ENCODE data around the gene TENM3. TPM values are rescaled to one million over a fixed set of nuclear protein-coding genes. Genes with fewer than 3 reads are reported as not detected.
"Not testable (repeated sequence)": the region's sequence is repeated elsewhere in the genome, so short reads cannot be mapped to it uniquely, and the experiment has no call there.

Gene TENM3
- total RNA-seq, 1 donor from 2014 or later = 124 TPM

- Mint-ChIP-seq H3K4me3 (ENCODE audit: unreplicated experiment) (no peak overlapping the region), H3K4me1 (ENCODE audit: low read depth, unreplicated experiment) (no peaks in the 10 kb centered on the region), H3K27me3 (ENCODE audit: unreplicated experiment) (peaks cover 2% of the 10 kb centered on the region), H3K36me3 (ENCODE audit: unreplicated experiment) (no peaks in the 10 kb centered on the region), H3K9me3 (ENCODE audit: unreplicated experiment) (no peaks in the 10 kb centered on the region), H3K27ac (ENCODE audit: unreplicated experiment) (no peak overlapping the region)
- TF ChIP-seq CTCF (IDR thresholded peaks at IDR 0.05; ENCODE audit: partially characterized antibody, unreplicated experiment) = no peak
- no peak for DNase-seq
Measured at GRCh38 chr4:182231496-182231895, 11.7 kb upstream of the TENM3 start.

- no peak for DNase-seq
- no peak for TF ChIP-seq CTCF (IDR thresholded peaks at IDR 0.05; ENCODE audit: partially characterized antibody, unreplicated experiment)
- Mint-ChIP-seq H3K4me1 (ENCODE audit: low read depth, unreplicated experiment) (no peaks in the 10 kb centered on the region), H3K27ac (ENCODE audit: unreplicated experiment) (no peak overlapping the region), H3K27me3 (ENCODE audit: unreplicated experiment) (peaks cover 2% of the 10 kb centered on the region), H3K4me3 (ENCODE audit: unreplicated experiment) (no peak overlapping the region), H3K36me3 (ENCODE audit: unreplicated experiment) (no peaks in the 10 kb centered on the region), H3K9me3 (ENCODE audit: unreplicated experiment) (no peaks in the 10 kb centered on the region)
Measured at GRCh38 chr4:182233310-182234090, 9.7 kb upstream of the TENM3 start.

DNA sequence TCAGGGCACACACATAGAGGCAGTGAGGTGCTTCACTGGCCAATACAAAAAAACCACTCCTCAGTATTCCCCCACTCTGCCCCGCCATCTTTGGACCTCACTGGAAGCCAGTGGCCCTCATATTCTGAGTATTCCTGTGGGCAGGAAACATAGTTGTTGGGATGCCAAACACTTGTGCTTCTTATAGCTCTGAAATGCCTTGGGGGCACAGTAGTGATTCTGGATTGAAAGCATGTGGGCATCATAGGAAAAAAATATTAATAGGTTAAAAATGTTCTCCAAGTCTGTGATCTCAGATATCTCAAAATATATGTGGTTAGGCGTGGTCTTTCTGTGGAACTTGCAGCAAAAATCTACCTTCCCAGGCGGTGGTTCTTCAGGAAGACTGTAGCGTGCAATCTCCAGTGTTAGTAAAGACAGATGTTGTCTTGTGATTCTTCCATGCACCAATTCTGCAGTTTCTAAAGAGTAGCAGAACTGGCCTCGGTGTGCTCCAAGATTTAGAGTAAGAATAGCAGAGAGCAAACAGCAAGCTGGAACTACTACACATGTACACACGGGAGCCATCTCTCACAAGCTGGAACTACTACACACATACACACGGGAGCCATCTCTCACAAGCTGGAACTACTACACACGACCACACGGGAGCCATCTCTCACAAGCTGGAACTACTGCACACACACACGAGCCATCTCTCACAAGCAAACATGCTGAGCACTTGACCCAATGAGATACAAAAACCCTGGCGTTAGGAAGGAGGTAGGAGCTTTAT lies 8.0 kb upstream of the TENM3 start:
- H3K27me3 Mint-ChIP-seq (ENCODE audit: unreplicated experiment) = peaks cover 2% of the 10 kb centered on the region

DNA sequence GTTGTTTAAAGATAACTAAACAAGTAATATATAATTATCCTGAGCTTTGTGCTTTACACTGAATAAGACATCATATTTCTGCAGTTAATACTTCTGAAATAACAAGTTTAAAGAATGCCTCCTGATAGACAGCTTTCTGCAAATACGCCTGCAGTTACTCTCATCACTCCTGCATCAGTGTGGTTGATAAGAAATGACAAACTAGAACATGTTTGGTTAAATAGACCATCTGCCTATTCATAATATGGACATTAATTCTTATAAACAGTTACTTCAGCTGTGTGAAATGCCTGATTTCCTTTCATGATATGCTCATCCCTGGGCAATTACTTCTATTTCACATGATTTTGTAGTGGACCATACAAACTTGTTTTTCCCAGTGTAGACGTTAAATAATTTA lies 7.0 kb upstream of the TENM3 start:
- Mint-ChIP-seq H3K27ac (ENCODE audit: unreplicated experiment) (no peak overlapping the region), H3K36me3 (ENCODE audit: unreplicated experiment) (no peaks in the 10 kb centered on the region), H3K9me3 (ENCODE audit: unreplicated experiment) (no peaks in the 10 kb centered on the region), H3K27me3 (ENCODE audit: unreplicated experiment) (no peaks in the 10 kb centered on the region), H3K4me3 (ENCODE audit: unreplicated experiment) (no peak overlapping the region), H3K4me1 (ENCODE audit: low read depth, unreplicated experiment) (no peaks in the 10 kb centered on the region)
- no peak for TF ChIP-seq CTCF (IDR thresholded peaks at IDR 0.05; ENCODE audit: partially characterized antibody, unreplicated experiment)
- no peak for DNase-seq

More for the DNA sequence above, 8.0 kb upstream of the TENM3 start:
- H3K36me3 Mint-ChIP-seq (ENCODE audit: unreplicated experiment) = no peaks in the 10 kb centered on the region
- no peak overlapping the region for H3K4me3 Mint-ChIP-seq (ENCODE audit: unreplicated experiment)
- no peaks in the 10 kb centered on the region for H3K9me3 Mint-ChIP-seq (ENCODE audit: unreplicated experiment)
- no peak overlapping the region for H3K27ac Mint-ChIP-seq (ENCODE audit: unreplicated experiment)
- DNase-seq = no peak
- no peak for TF ChIP-seq CTCF (IDR thresholded peaks at IDR 0.05; ENCODE audit: partially characterized antibody, unreplicated experiment)
- no peaks in the 10 kb centered on the region for H3K4me1 Mint-ChIP-seq (ENCODE audit: low read depth, unreplicated experiment)

DNA sequence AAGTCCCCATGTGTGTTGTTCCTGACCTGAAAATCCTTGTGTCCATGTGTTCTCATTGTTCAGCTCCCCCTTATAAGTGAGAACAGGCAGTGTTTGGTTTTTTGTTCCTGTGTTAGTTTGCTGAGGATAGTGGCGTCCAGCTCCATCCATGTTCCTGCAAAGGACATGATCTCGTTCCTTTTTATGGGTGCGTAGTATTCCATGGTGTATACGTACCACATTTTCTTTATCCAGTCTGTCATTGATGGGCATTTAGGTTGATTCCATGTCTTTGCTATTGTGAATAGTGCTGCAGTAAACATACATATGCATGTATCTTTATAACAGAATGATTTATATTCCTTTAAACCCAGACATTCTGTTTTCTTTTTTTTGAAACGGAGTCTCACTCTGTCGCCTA lies 6.2 kb upstream of the TENM3 start:
- H3K4me3 Mint-ChIP-seq (ENCODE audit: unreplicated experiment); H3K4me1 Mint-ChIP-seq (ENCODE audit: low read depth, unreplicated experiment); H3K9me3 Mint-ChIP-seq (ENCODE audit: unreplicated experiment); DNase-seq; H3K36me3 Mint-ChIP-seq (ENCODE audit: unreplicated experiment); H3K27ac Mint-ChIP-seq (ENCODE audit: unreplicated experiment); H3K27me3 Mint-ChIP-seq (ENCODE audit: unreplicated experiment): not testable (repeated sequence)

Data from glutamatergic neuron (in vitro differentiated cells).